GM12878 (cell line): ENCODE data around the gene LRP3.

Experiments used
- POLR2AphosphoS2 ChIP-seq: IDR thresholded peaks from 2 replicates; pipeline ENCODE4 v1.6.1; 2011; ENCODE audit warnings: low read depth, mild to moderate bottlenecking, low read length, improper control_type of control experiment, moderate library complexity
- POLR2AphosphoS5 ChIP-seq: IDR thresholded peaks from 2 replicates; pipeline ENCODE4 v1.6.1; 2011; ENCODE audit warnings: mild to moderate bottlenecking, low read length, inconsistent platforms

- TF ChIP-seq POLR2AphosphoS2, result no peak
- no peak for TF ChIP-seq POLR2AphosphoS5
These were observed 38.5 kb downstream of the LRP3 start for GRCh38 chr19:33232656-33233055.
